ENCODE data around the gene MOB2. TPM values are rescaled to one million over a fixed set of nuclear protein-coding genes. Genes with fewer than 3 reads are reported as not detected.

MOB2 gene
- total and polyA plus RNA-seq, 2 donors from 2014 or later, result 50.7 to 51.7 TPM

DNA sequence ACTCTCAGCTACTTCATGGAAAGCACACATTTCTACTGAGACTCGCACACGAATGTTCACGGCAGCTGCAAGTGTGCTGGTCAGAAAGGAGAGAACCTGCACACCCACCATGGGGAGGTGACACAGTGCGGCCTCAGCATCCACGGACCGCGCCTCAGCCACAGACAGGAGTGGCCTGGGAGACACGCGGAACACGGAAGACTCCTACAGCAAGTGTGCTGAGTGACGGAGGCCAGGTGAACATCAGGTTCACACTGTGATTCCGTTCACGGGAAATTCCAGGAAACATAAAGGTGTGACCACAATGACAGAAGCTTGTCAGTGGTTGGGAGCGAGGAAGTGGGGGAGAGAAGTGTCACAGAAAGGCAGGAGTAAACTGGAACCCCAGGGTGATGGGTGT lies 13.3 kb upstream of the MOB2 start:
- no peaks in the 10 kb centered on the region for H3K27me3 ChIP-seq (ENCODE audit: control insufficient read depth, insufficient read depth, low read length)
- DNase-seq (peak in 1 of 5 donors; percentile 32), FAIRE-seq (no peak)
- TF ChIP-seq, protein P1, sequence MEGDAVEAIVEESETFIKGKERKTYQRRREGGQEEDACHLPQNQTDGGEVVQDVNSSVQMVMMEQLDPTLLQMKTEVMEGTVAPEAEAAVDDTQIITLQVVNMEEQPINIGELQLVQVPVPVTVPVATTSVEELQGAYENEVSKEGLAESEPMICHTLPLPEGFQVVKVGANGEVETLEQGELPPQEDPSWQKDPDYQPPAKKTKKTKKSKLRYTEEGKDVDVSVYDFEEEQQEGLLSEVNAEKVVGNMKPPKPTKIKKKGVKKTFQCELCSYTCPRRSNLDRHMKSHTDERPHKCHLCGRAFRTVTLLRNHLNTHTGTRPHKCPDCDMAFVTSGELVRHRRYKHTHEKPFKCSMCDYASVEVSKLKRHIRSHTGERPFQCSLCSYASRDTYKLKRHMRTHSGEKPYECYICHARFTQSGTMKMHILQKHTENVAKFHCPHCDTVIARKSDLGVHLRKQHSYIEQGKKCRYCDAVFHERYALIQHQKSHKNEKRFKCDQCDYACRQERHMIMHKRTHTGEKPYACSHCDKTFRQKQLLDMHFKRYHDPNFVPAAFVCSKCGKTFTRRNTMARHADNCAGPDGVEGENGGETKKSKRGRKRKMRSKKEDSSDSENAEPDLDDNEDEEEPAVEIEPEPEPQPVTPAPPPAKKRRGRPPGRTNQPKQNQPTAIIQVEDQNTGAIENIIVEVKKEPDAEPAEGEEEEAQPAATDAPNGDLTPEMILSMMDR (IDR thresholded peaks at IDR 0.05; ENCODE audit: borderline replicate concordance, extremely low read depth, insufficient read depth), result no peak
- intact Hi-C loops (cut with DNase I), result no loop called here
- H3K27ac ChIP-seq (ENCODE audit: low read depth in 2 of 2, low read length in 2 of 2), result no peak overlapping the region
- peaks cover 0 to 5% (median 4%) of the 10 kb centered on the region in 3 donors for H3K4me1 ChIP-seq (ENCODE audit: control insufficient read depth in 2 of 3, insufficient read depth in 2 of 3, low read depth in 1 of 3, low read length in 3 of 3)
- no peaks in the 10 kb centered on the region for H3K9me3 ChIP-seq (ENCODE audit: control insufficient read depth in 2 of 3, insufficient read depth in 1 of 3, low read length in 3 of 3)
- no peak overlapping the region for H3K4me3 ChIP-seq (ENCODE audit: low read length in 3 of 3)
- H3K36me3 ChIP-seq (ENCODE audit: control insufficient read depth in 2 of 3, insufficient read depth in 3 of 3, low read length in 3 of 3), result no peaks in the 10 kb centered on the region
- H3K9ac ChIP-seq (ENCODE audit: low read length in 3 of 3), result no peak overlapping the region

DNA sequence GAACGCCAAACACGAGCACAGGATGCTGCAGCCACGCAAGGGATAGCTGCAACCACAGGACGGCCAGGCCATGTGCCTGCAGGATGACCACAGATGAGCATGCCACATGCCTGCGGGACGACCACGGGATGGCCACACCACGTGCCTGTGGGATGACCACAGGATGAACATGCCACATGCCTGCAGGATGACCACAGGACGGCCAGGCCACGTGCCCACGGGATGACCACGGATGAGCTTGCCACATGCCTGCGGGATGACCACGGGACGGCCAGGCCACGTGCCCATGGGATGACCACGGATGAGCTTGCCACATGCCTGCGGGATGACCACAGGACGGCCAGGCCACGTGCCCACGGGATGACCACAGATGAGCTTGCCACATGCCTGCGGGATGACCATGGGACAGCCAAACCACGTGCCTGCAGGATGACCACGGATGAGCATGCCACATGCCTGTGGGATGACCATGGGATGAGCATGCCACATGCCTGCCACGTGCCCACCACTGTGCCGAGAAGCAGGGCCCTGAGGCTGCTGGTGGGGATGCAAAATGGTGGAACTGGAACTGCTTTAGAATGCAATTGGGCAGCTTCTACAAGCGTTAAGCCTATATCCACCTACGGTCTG lies 12.8 kb upstream of the MOB2 start:
- Histone ChIP-seq H3K36me3 (ENCODE audit: control insufficient read depth in 2 of 3, insufficient read depth in 3 of 3, low read length in 3 of 3) (no peaks in the 10 kb centered on the region), H3K9ac (ENCODE audit: low read length in 3 of 3) (no peak overlapping the region), H3K4me3 (ENCODE audit: low read length in 3 of 3) (no peak overlapping the region), H3K9me3 (ENCODE audit: control insufficient read depth in 2 of 3, insufficient read depth in 1 of 3, low read length in 3 of 3) (no peaks in the 10 kb centered on the region), H3K27ac (ENCODE audit: low read depth in 2 of 2, low read length in 2 of 2) (no peak overlapping the region), H3K4me1 (ENCODE audit: control insufficient read depth in 2 of 3, insufficient read depth in 2 of 3, low read depth in 1 of 3, low read length in 3 of 3) (peaks cover 0 to 5% (median 4%) of the 10 kb centered on the region in 3 donors), H3K27me3 (ENCODE audit: control insufficient read depth, insufficient read depth, low read length) (no peaks in the 10 kb centered on the region)
- FAIRE-seq (no peak), DNase-seq (peak in 1 of 5 donors; percentile 68)
- TF ChIP-seq, protein P1 (IDR thresholded peaks at IDR 0.05; ENCODE audit: borderline replicate concordance, extremely low read depth, insufficient read depth), result no peak
- intact Hi-C loops (cut with DNase I), result no loop called here

DNA sequence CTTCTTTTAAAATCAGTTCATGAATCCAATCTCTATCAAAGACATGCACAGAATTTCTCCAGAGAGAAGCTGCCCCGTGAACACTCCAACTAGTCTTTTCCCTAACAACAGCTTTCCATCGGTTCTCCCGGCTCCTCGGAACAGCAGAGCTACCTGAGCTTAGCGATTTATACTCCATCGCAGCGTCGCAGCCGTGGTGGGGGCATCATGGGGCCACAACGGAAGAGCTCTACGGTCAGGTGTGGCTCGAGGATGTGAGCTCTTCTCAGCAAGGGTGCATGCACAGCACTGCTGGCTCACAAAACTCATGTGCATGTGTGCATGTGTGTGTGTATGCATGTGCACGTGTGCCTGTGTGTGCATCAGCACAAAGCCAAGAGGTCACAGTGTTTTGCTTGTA lies 11.7 kb upstream of the MOB2 start:
- TF ChIP-seq, protein P1 (IDR thresholded peaks at IDR 0.05; ENCODE audit: borderline replicate concordance, extremely low read depth, insufficient read depth), result no peak

More for the DNA sequence above, 11.7 kb upstream of the MOB2 start:
- H3K27ac ChIP-seq (ENCODE audit: low read depth in 2 of 2, low read length in 2 of 2), result no peak overlapping the region
- no peak overlapping the region for H3K4me3 ChIP-seq (ENCODE audit: low read length in 3 of 3)
- peak in 1 of 5 donors; percentile 13 for DNase-seq
- FAIRE-seq, result no peak
- no peaks in the 10 kb centered on the region for H3K36me3 ChIP-seq (ENCODE audit: control insufficient read depth in 2 of 3, insufficient read depth in 3 of 3, low read length in 3 of 3)
- no peaks in the 10 kb centered on the region for H3K27me3 ChIP-seq (ENCODE audit: control insufficient read depth, insufficient read depth, low read length)
- no peak overlapping the region for H3K9ac ChIP-seq (ENCODE audit: low read length in 3 of 3)
- no peaks in the 10 kb centered on the region for H3K9me3 ChIP-seq (ENCODE audit: control insufficient read depth in 2 of 3, insufficient read depth in 1 of 3, low read length in 3 of 3)
- peaks cover 0 to 5% (median 4%) of the 10 kb centered on the region in 3 donors for H3K4me1 ChIP-seq (ENCODE audit: control insufficient read depth in 2 of 3, insufficient read depth in 2 of 3, low read depth in 1 of 3, low read length in 3 of 3)
- intact Hi-C loops (cut with DNase I), result no loop called here

Measured in kidney (tissue), 14 donors.